ENCODE measurements around the gene NDST4.

NDST4 gene

GRCh38 chr4:115149106-115149505 is 35.7 kb upstream of the NDST4 start:
- TF ChIP-seq CTCF (IDR thresholded peaks at IDR 0.05; ENCODE audit: low read depth, low read length) = no peak
- H3K4me3 ChIP-seq (replicated peaks in 1 of 2; ENCODE audit: low read depth in 2 of 2, low read length in 2 of 2) = no peak overlapping the region
- peak in 1 of 2 donors; percentile 1 for DNase-seq (ENCODE audit: low read depth in 2 of 2)

- no peak overlapping the region for H3K4me3 ChIP-seq (replicated peaks in 1 of 2; ENCODE audit: low read depth in 2 of 2, low read length in 2 of 2)
- no peak for TF ChIP-seq CTCF (IDR thresholded peaks at IDR 0.05; ENCODE audit: low read depth, low read length)
Measured at GRCh38 chr4:115145393-115146160, 32.2 kb upstream of the NDST4 start.

GRCh38 chr4:115128037-115128436 is 14.6 kb upstream of the NDST4 start:
- no peak for DNase-seq (ENCODE audit: low read depth in 2 of 2)
- no peak overlapping the region for H3K4me3 ChIP-seq (replicated peaks in 1 of 2; ENCODE audit: low read depth in 2 of 2, low read length in 2 of 2)
- no peak for TF ChIP-seq CTCF (IDR thresholded peaks at IDR 0.05; ENCODE audit: low read depth, low read length)

More at GRCh38 chr4:115145393-115146160, 32.2 kb upstream of the NDST4 start:
- no peak for DNase-seq (ENCODE audit: low read depth in 2 of 2)

GRCh38 chr4:115126491-115126890 is 13.1 kb upstream of the NDST4 start:
- DNase-seq (ENCODE audit: low read depth in 2 of 2) = no peak
- H3K4me3 ChIP-seq (replicated peaks in 1 of 2; ENCODE audit: low read depth in 2 of 2, low read length in 2 of 2) = no peak overlapping the region
- TF ChIP-seq CTCF (IDR thresholded peaks at IDR 0.05; ENCODE audit: low read depth, low read length) = no peak

GRCh38 chr4:115121351-115122043 is 8.1 kb upstream of the NDST4 start:
- DNase-seq (ENCODE audit: low read depth in 2 of 2) = no peak
- no peak for TF ChIP-seq CTCF (IDR thresholded peaks at IDR 0.05; ENCODE audit: low read depth, low read length)
- no peak overlapping the region for H3K4me3 ChIP-seq (replicated peaks in 1 of 2; ENCODE audit: low read depth in 2 of 2, low read length in 2 of 2)

- DNase-seq (ENCODE audit: low read depth in 2 of 2) = no peak
- H3K4me3 ChIP-seq (replicated peaks in 1 of 2; ENCODE audit: low read depth in 2 of 2, low read length in 2 of 2) = no peak overlapping the region
- no peak for TF ChIP-seq CTCF (IDR thresholded peaks at IDR 0.05; ENCODE audit: low read depth, low read length)
Measured at GRCh38 chr4:115119804-115120352, 6.5 kb upstream of the NDST4 start.

All from cardiac fibroblast (primary cell).